Endothelial cell of umbilical vein (primary cell): ENCODE data around the gene RGS6. TPM values are rescaled to one million over a fixed set of nuclear protein-coding genes. Genes with fewer than 3 reads are reported as not detected.

Source experiments
- BruUV-seq: library from RNA; stranded (reverse); fragments of 400-500 nt; replicated peaks from 2 replicates; lab custom pipeline; 2021; lab: Mats Ljungman, UMichigan
- CTCF ChIA-PET: fragments of 300-600, 350-600 bp; sonication (Branson Sonifier 250); formaldehyde crosslinking; loops from one replicate; lab custom pipeline; 2021; ENCODE audit warnings: antibody characterized with exemption, inconsistent platforms; lab: Charles Lee
- POLR2A ChIA-PET: fragments of 300-600, 350-600 bp; sonication (Branson Sonifier 250); formaldehyde crosslinking; loops from one replicate; lab custom pipeline; 2021; ENCODE audit warnings: antibody characterized with exemption, inconsistent platforms; lab: Charles Lee
- DNase-seq: peaks from one replicate; pipeline ENCODE4 v3.0.0-alpha.2; 2011; ENCODE audit warnings: low read depth, low spot score
- FAIRE-seq: peaks from 2 replicates; lab custom pipeline; 2011; peaks lifted over from hg19 to GRCh38; lab: Jason Lieb, UNC
- H2AFZ ChIP-seq: 2 replicates; pipeline ENCODE4 v1.6.0; 2012; ENCODE audit warnings: low read depth, low read length, control low read depth, inconsistent platforms
- H3K27ac ChIP-seq: 2 replicates; pipeline ENCODE4 v1.5.1; 2011; ENCODE audit warnings: low read depth, mild to moderate bottlenecking, control low read depth, low read length, moderate library complexity; ENCODE audit not compliant: insufficient read depth
- H3K27me3 ChIP-seq, 2 experiments: 2 replicates each; pipeline versions ENCODE4 v1.6.0 to v1.6.1; 2011; ENCODE audit warnings: low read length in 2 of 2, mixed read lengths in 1 of 2; ENCODE audit not compliant: control insufficient read depth in 2 of 2, insufficient read depth in 2 of 2
- H3K36me3 ChIP-seq, 2 experiments: 2 replicates in 1 of 2; 3 replicates in 1 of 2; pipeline ENCODE4 v1.5.1; 2011; ENCODE audit warnings: low read length in 2 of 2, mild to moderate bottlenecking in 1 of 2, moderate library complexity in 1 of 2; ENCODE audit not compliant: control insufficient read depth in 2 of 2, insufficient read depth in 2 of 2; ENCODE audit errors: extremely low read depth in 1 of 2
- H3K4me1 ChIP-seq: 3 replicates; pipeline ENCODE4 v1.5.1; 2011; ENCODE audit warnings: mild to moderate bottlenecking, low read length; ENCODE audit not compliant: control insufficient read depth, insufficient read depth; ENCODE audit errors: extremely low read depth
- H3K4me2 ChIP-seq: 2 replicates; pipeline ENCODE4 v1.6.1; 2011; ENCODE audit warnings: low read length, control low read depth, mixed read lengths; ENCODE audit not compliant: insufficient read depth
- H3K4me3 ChIP-seq, 3 experiments: fragments of 200-600 bp in 1 of 3; sonication (generic), shearing (Covaris generic) in 1 of 3; replicated peaks in 1 of 3; 2 replicates each; pipeline ENCODE4 v1.5.1; 2011 to 2016; ENCODE audit warnings: control low read depth in 3 of 3, low read length in 3 of 3, mild to moderate bottlenecking in 2 of 3, inconsistent platforms in 1 of 3, low read depth in 1 of 3, moderate library complexity in 1 of 3; ENCODE audit not compliant: insufficient read depth in 1 of 3
- H3K79me2 ChIP-seq: 2 replicates; pipeline ENCODE4 v1.6.0; 2012; ENCODE audit warnings: low read length, inconsistent platforms; ENCODE audit not compliant: control insufficient read depth, insufficient read depth
- H3K9ac ChIP-seq: replicated peaks from 2 replicates; pipeline ENCODE3; 2011; ENCODE audit warnings: low read length, control low read depth; ENCODE audit not compliant: insufficient read depth; ENCODE audit errors: extremely low read depth
- H3K9me1 ChIP-seq: replicated peaks from 3 replicates; pipeline ENCODE4 v1.6.0; 2011; ENCODE audit warnings: mild to moderate bottlenecking, low read length; ENCODE audit not compliant: control insufficient read depth, insufficient read depth; ENCODE audit errors: extremely low read depth
- H3K9me3 ChIP-seq: replicated peaks from 2 replicates; pipeline ENCODE4 v1.5.1; 2012; ENCODE audit warnings: low read length, inconsistent platforms; ENCODE audit not compliant: control insufficient read depth, insufficient read depth
- H4K20me1 ChIP-seq: replicated peaks from 2 replicates; pipeline ENCODE3; 2011; ENCODE audit warnings: mild to moderate bottlenecking, low read length; ENCODE audit not compliant: control insufficient read depth, insufficient read depth; ENCODE audit errors: extremely low read depth
- CTCF ChIP-seq, 2 donors: IDR thresholded peaks; 1 replicate in 1 of 2; 2 replicates in 1 of 2; pipeline ENCODE4 v1.5.1; 2011; ENCODE audit warnings: low read length in 2 of 2, mild to moderate bottlenecking in 2 of 2, moderate library complexity in 2 of 2, control low read depth in 1 of 2, inconsistent platforms in 1 of 2, low read depth in 1 of 2; ENCODE audit not compliant: insufficient read depth in 1 of 2; ENCODE audit errors: extremely low read depth in 1 of 2
- EZH2 ChIP-seq: IDR thresholded peaks from 2 replicates; pipeline ENCODE4 v1.6.1; 2012; ENCODE audit warnings: borderline replicate concordance, low read depth, mild to moderate bottlenecking, moderate library complexity, low read length, inconsistent platforms; ENCODE audit not compliant: severe bottlenecking
- FOS ChIP-seq: IDR thresholded peaks from 2 replicates; pipeline ENCODE4 v1.6.1; 2011; ENCODE audit warnings: mild to moderate bottlenecking, low read length, moderate library complexity, borderline replicate concordance; ENCODE audit not compliant: insufficient read depth
- GATA2 ChIP-seq: IDR thresholded peaks from 2 replicates; pipeline ENCODE4 v1.7.0; 2011; ENCODE audit warnings: low read depth, mild to moderate bottlenecking, moderate library complexity, mixed read lengths, low read length; ENCODE audit not compliant: insufficient read length, insufficient read depth
- JUN ChIP-seq: IDR thresholded peaks from 2 replicates; pipeline ENCODE4 v1.6.1; 2011; ENCODE audit warnings: borderline replicate concordance, low read depth; ENCODE audit not compliant: insufficient read length, insufficient read depth
- MAX ChIP-seq: IDR thresholded peaks from 2 replicates; pipeline ENCODE4 v1.6.1; 2011; ENCODE audit not compliant: insufficient read depth, insufficient read length
- MYC ChIP-seq: IDR thresholded peaks from one replicate; pipeline ENCODE4 v1.6.1; 2011; ENCODE audit warnings: mild to moderate bottlenecking, low read depth, low read length
- POLR2A ChIP-seq: IDR thresholded peaks from 2 replicates; pipeline ENCODE4 v1.6.1; 2012; ENCODE audit warnings: low read depth, mild to moderate bottlenecking, control low read depth, low read length
- POLR2AphosphoS5 ChIP-seq: IDR thresholded peaks from 2 replicates; pipeline ENCODE4 v1.6.1; 2012; ENCODE audit warnings: low read depth, mild to moderate bottlenecking, control low read depth, low read length, moderate library complexity; ENCODE audit not compliant: insufficient read depth
- dilution Hi-C: fragments of 300-500 bp; cut with MboI; formaldehyde crosslinking; loops from one replicate; pipeline ENCODE4 v1.15.0; 2019; ENCODE audit warnings: low sequenced_read_pairs; ENCODE audit not compliant: extremely low pct_ligation_motif_present
- intact Hi-C: fragments of 100-400 bp; cut with micrococcal nuclease; formaldehyde crosslinking; loops from one replicate; pipeline ENCODE4 v1.10.0; 2022
- polyA plus RNA-seq, 4 experiments: library from polyadenylated mRNA; depleted of rRNA in 3 of 4; stranded (reverse) in 3 of 4; unstranded in 1 of 4; fragments of >200 nt; gene quantifications; 2 replicates each; pipeline versions ENCODE4 v1.2.1 to v1.2.3, GENCODE V29; 2011 to 2012; ENCODE audit warnings: missing spikeins in 1 of 4
- total RNA-seq: library from RNA; stranded (reverse); gene quantifications from 2 replicates; pipeline ENCODE4 v1.2.3, GENCODE V29; 2021

The RGS6 gene
- total and polyA plus RNA-seq, 2 donors (not counting 3 experiments of a cell fraction or from before 2014, with no cell fraction given), result not detected

GRCh38 chr14:72521045-72521444 is 588.8 kb downstream of the RGS6 start:
- Histone ChIP-seq H3K27me3 (no peaks in the 10 kb centered on the region), H3K27ac (no peak overlapping the region), H3K9me3 (no peaks in the 10 kb centered on the region), H3K9ac (no peak overlapping the region), H3K79me2 (no peaks in the 10 kb centered on the region), H2AFZ (no peak overlapping the region), H3K36me3 (no peaks in the 10 kb centered on the region), H3K4me1 (peaks cover 8% of the 10 kb centered on the region), H3K9me1 (no peaks in the 10 kb centered on the region), H3K4me3 (no peak overlapping the region), H4K20me1 (no peaks in the 10 kb centered on the region), H3K4me2 (no peak overlapping the region)
- intact Hi-C loops (no loop called here), dilution Hi-C loops (no loop called here)
- DNase-seq (no peak), FAIRE-seq (no peak)
- no TSS peak for BruUV-seq
- ChIA-PET CTCF (interaction anchor here (0.8 kb wide), 1 partner anchor 384 kb away, joined by 3 read pairs; no protein-coding TSS in a partner anchor), POLR2A (no interaction called here)
- TF ChIP-seq FOS (no peak), MAX (no peak), EZH2 (no peak), POLR2A (no peak), MYC (no peak), GATA2 (no peak), POLR2AphosphoS5 (no peak), CTCF (IDR thresholded peaks at IDR 0.05; ENCODE audit: extremely low read depth in 1 of 2, insufficient read depth in 1 of 2, low read depth in 1 of 2, low read length in 2 of 2) (no peak), JUN (no peak)
